K562 (cell line): ENCODE measurements around the gene TAF5L. TPM values are rescaled to one million over a fixed set of nuclear protein-coding genes. Genes with fewer than 3 reads are reported as not detected.

Experiments used
- ATAC-seq: fragments of 200-7000 bp; cut with Tn5 transposase; 3 replicates; pipeline ENCODE4 v1.9.1; 2020; ENCODE audit warnings: moderate library complexity
- BruUV-seq: library from RNA; stranded (reverse); fragments of 400-500 nt; replicated peaks from 2 replicates; lab custom pipeline; 2021; lab: Mats Ljungman, UMichigan
- CTCF ChIA-PET: fragments of 300-600 bp; formaldehyde crosslinking; extraction: SDS; loops from one replicate; lab custom pipeline; 2021; ENCODE audit warnings: low intra/inter-chr PET ratio; lab: Yijun Ruan, JAX
- POLR2A ChIA-PET: fragments of 300-600, 350-650 bp; sonication (Branson Sonifier 250); formaldehyde crosslinking; extraction: SDS; loops from one replicate; lab custom pipeline; 2021; ENCODE audit warnings: antibody characterized with exemption, inconsistent platforms; lab: Yijun Ruan, JAX
- DNase-seq, 4 experiments: peaks; one replicate each; pipeline versions ENCODE4 v3.0.0 to v3.0.0-alpha.2; 2011 to 2018; ENCODE audit warnings: low spot score in 3 of 4, mixed read lengths in 3 of 4; ENCODE audit errors: extremely low read depth in 1 of 4
- FAIRE-seq: peaks from 2 replicates; lab custom pipeline; 2011; peaks lifted over from hg19 to GRCh38; lab: Jason Lieb, UNC
- H2AFZ ChIP-seq: 2 replicates; pipeline ENCODE4 v1.6.0; 2011; ENCODE audit warnings: low read depth, low read length, control low read depth, inconsistent platforms
- H3K27ac ChIP-seq: fragments of 200-600 bp; 3 replicates; pipeline ENCODE4 v1.8.0; 2011; ENCODE audit warnings: low read depth, mild to moderate bottlenecking, control low read depth, inconsistent platforms, low read length, moderate library complexity, mixed read lengths; ENCODE audit errors: extremely low read depth
- H3K27me3 ChIP-seq, 2 experiments: fragments of 300-600 bp in 1 of 2; 2 replicates in 1 of 2; 3 replicates in 1 of 2; pipeline versions ENCODE4 v1.6.0 to v1.8.0; 2011; ENCODE audit warnings: inconsistent platforms in 2 of 2, low read length in 2 of 2, mild to moderate bottlenecking in 1 of 2, mixed read lengths in 1 of 2, moderate library complexity in 1 of 2; ENCODE audit not compliant: control insufficient read depth in 2 of 2, insufficient read depth in 2 of 2
- H3K36me3 ChIP-seq: fragments of 300-600 bp; 3 replicates; pipeline ENCODE4 v1.8.0; 2011; ENCODE audit warnings: mild to moderate bottlenecking, low read length, inconsistent platforms; ENCODE audit not compliant: control insufficient read depth, insufficient read depth
- H3K4me1 ChIP-seq, 2 experiments: fragments of 200-600 bp in 1 of 2; replicated peaks in 1 of 2; 2 replicates in 1 of 2; 3 replicates in 1 of 2; pipeline versions ENCODE4 v1.5.1 to v1.8.0; 2011; ENCODE audit warnings: inconsistent platforms in 2 of 2, low read length in 2 of 2, mild to moderate bottlenecking in 1 of 2, mixed read lengths in 1 of 2, moderate library complexity in 1 of 2; ENCODE audit not compliant: control insufficient read depth in 2 of 2, insufficient read depth in 2 of 2
- H3K4me2 ChIP-seq: 2 replicates; pipeline ENCODE4 v1.6.1; 2011; ENCODE audit warnings: low read length, control low read depth, inconsistent platforms, mixed read lengths; ENCODE audit not compliant: insufficient read depth
- H3K4me3 ChIP-seq: fragments of 200-600 bp; sonication (generic), shearing (Covaris generic); 2 replicates; pipeline ENCODE4 v1.5.1; 2016; ENCODE audit warnings: control low read depth, inconsistent platforms
- H3K79me2 ChIP-seq: fragments of 200-600 bp; 3 replicates; pipeline ENCODE4 v1.8.0; 2011; ENCODE audit warnings: low read length, inconsistent platforms; ENCODE audit not compliant: control insufficient read depth, insufficient read depth
- H3K9ac ChIP-seq, 2 experiments: 2 replicates each; pipeline versions ENCODE4 v1.6.0 to v1.6.1; 2011; ENCODE audit warnings: low read depth in 2 of 2, low read length in 2 of 2, control low read depth in 1 of 2, inconsistent platforms in 1 of 2, mild to moderate bottlenecking in 1 of 2, mixed read lengths in 1 of 2; ENCODE audit not compliant: insufficient read depth in 1 of 2
- H3K9me1 ChIP-seq: one replicate; pipeline ENCODE4 v1.6.0; 2011; ENCODE audit warnings: inconsistent platforms, mild to moderate bottlenecking, low read length, moderate library complexity; ENCODE audit not compliant: control insufficient read depth, insufficient read depth
- H3K9me3 ChIP-seq: replicated peaks from 2 replicates; pipeline ENCODE4 v1.5.1; 2011; ENCODE audit warnings: low read depth, low read length, inconsistent platforms; ENCODE audit not compliant: control insufficient read depth, insufficient read depth
- H4K20me1 ChIP-seq: replicated peaks from 2 replicates; pipeline ENCODE4 v1.6.1; 2011; ENCODE audit warnings: low read length, inconsistent platforms, mixed read lengths; ENCODE audit not compliant: control insufficient read depth, insufficient read depth
- ATF1 ChIP-seq, 2 experiments: fragments of 450-650 bp in 1 of 2; IDR thresholded peaks; 2 replicates each; pipeline ENCODE4 v1.6.1; 2016; ENCODE audit warnings: missing compliant biosample characterization in 1 of 2, missing genetic modification characterization in 1 of 2
- CC2D1A ChIP-seq: fragments of 450-650 bp; IDR thresholded peaks from 2 replicates; pipeline ENCODE4 v1.6.1; 2017; ENCODE audit warnings: mild to moderate bottlenecking
- CSDE1 ChIP-seq, 2 experiments: fragments of 450-650 bp; IDR thresholded peaks; 2 replicates each; pipeline ENCODE4 v1.6.1; 2016; ENCODE audit warnings: mild to moderate bottlenecking in 1 of 2
- FOXA1 ChIP-seq: fragments of 450-650 bp; IDR thresholded peaks from 2 replicates; pipeline ENCODE4 v1.6.1; 2016; ENCODE audit warnings: mild to moderate bottlenecking, borderline replicate concordance
- KDM1A ChIP-seq, 2 experiments: fragments of 450-650 bp; IDR thresholded peaks; 2 replicates each; pipeline ENCODE4 v1.6.1; 2016; ENCODE audit warnings: mild to moderate bottlenecking in 2 of 2
- KLF10 ChIP-seq: fragments of 250-450 bp; sonication (Bioruptor Pico); IDR thresholded peaks from 2 replicates; pipeline ENCODE4 v1.6.1; 2021; ENCODE audit warnings: matching md5 sums
- LEF1 ChIP-seq: fragments of 450-650 bp; IDR thresholded peaks from 2 replicates; pipeline ENCODE4 v1.6.1; 2016; ENCODE audit warnings: mild to moderate bottlenecking
- MXI1 ChIP-seq: IDR thresholded peaks from 2 replicates; pipeline ENCODE4 v1.6.1; 2011; ENCODE audit warnings: low read depth, mild to moderate bottlenecking, improper control_type of control experiment, low read length
- MYNN ChIP-seq, 2 experiments: sonication (generic); formaldehyde crosslinking in 1 of 2; IDR thresholded peaks; 2 replicates each; pipeline versions ENCODE4 v1.5.0 to v1.6.1; 2016 to 2020; ENCODE audit warnings: antibody characterized with exemption in 1 of 2, missing genetic modification reagents in 1 of 2
- NFIC ChIP-seq: fragments of 450-650 bp; IDR thresholded peaks from 2 replicates; pipeline ENCODE4 v1.6.1; 2017; ENCODE audit warnings: mild to moderate bottlenecking, inconsistent platforms
- TCFL5 ChIP-seq: fragments of 250-450 bp; sonication (Bioruptor Pico); conservative IDR thresholded peaks from 2 replicates; pipeline ENCODE4 v1.6.1; 2021; ENCODE audit warnings: mild to moderate bottlenecking, moderate library complexity, matching md5 sums
- TFAP4 ChIP-seq: sonication (generic); formaldehyde crosslinking; IDR thresholded peaks from 2 replicates; pipeline ENCODE4 v1.8.0; 2022; ENCODE audit warnings: missing genetic modification reagents, mild to moderate bottlenecking, moderate library complexity, borderline replicate concordance
- U2AF2 ChIP-seq: fragments of 200-400 bp; formaldehyde crosslinking; optimal IDR thresholded peaks from 2 replicates; pipeline ENCODE3; 2017; ENCODE audit warnings: low read depth, mild to moderate bottlenecking, low read length
- UBTF ChIP-seq, 2 experiments: IDR thresholded peaks; 2 replicates each; pipeline ENCODE4 v1.6.1; 2012; ENCODE audit warnings: improper control_type of control experiment in 2 of 2, low read depth in 2 of 2, low read length in 2 of 2, borderline replicate concordance in 1 of 2
- ZBTB8A ChIP-seq: fragments of 450-650 bp; IDR thresholded peaks from 2 replicates; pipeline ENCODE4 v1.6.1; 2018; ENCODE audit warnings: mild to moderate bottlenecking, moderate library complexity; ENCODE audit not compliant: partially characterized antibody
- ZNF324 ChIP-seq: fragments of 250-450 bp; sonication (Bioruptor Pico); IDR thresholded peaks from 2 replicates; pipeline ENCODE4 v1.4.0; 2020; ENCODE audit warnings: mild to moderate bottlenecking
- ZNF436 ChIP-seq: fragments of 250-450, 450-650 bp; sonication (Bioruptor Pico); formaldehyde crosslinking; IDR thresholded peaks from 2 replicates; pipeline ENCODE4 v1.7.0; 2020; ENCODE audit warnings: mild to moderate bottlenecking
- WGBS: fragments of 100-300 bp; shearing (Covaris generic); methylation state at CpG from one replicate; pipeline ENCODE4 v1.1.6; 2016; ENCODE audit warnings: low coverage, mixed read lengths; ENCODE audit not compliant: insufficient coverage; ENCODE audit errors: missing lambda C conversion rate; 5-methylcytosine and 5-hydroxymethylcytosine counted together
- in situ Hi-C: fragments of 300-500 bp; cut with MboI; formaldehyde crosslinking; loops from 4 replicates; pipeline ENCODE4 v1.15.0; 2018; ENCODE audit warnings: inconsistent platforms, mixed read lengths
- intact Hi-C: fragments of 100-400 bp; cut with micrococcal nuclease; formaldehyde crosslinking; loops from 2 replicates; pipeline ENCODE4 v1.14.2; 2022
- polyA plus RNA-seq, 8 experiments: library from polyadenylated mRNA; depleted of rRNA in 4 of 8; stranded (reverse) in 5 of 8; unstranded in 3 of 8; fragments of >200 nt; fragmentation: Nextera tagmentation in 2 of 8; fragmentation: Illumina TruSeq in 1 of 8; extraction: Ambion mirVana in 2 of 8; extraction: Trizol in 1 of 8; gene quantifications; 2 replicates each; pipeline versions ENCODE4 v1.2.1 to v1.2.3, GENCODE V29; 2011 to 2014; ENCODE audit warnings: inconsistent platforms in 1 of 8, missing spikeins in 1 of 8
- total RNA-seq, 7 experiments: library from RNA; depleted of rRNA in 6 of 7; stranded (reverse); fragments of >200 nt in 6 of 7; fragmentation: Illumina TruSeq in 2 of 7; extraction: Trizol in 2 of 7; gene quantifications; 2 replicates each; pipeline versions ENCODE4 v1.2.1 to v1.2.3, GENCODE V29; 2011 to 2021; ENCODE audit warnings: low replicate concordance in 1 of 7

The TAF5L gene
- total and polyA plus RNA-seq, 9 of the 15 experiments (the other 6 are each of a cell fraction or from before 2014, with no cell fraction given), result 2.2 to 34.2 (median 23.3) TPM

GRCh38 chr1:229665912-229666558, 40.1 kb upstream of the TAF5L start (continued):
- TF ChIP-seq U2AF2, result no peak
- TF ChIP-seq FOXA1, result no peak
- TF ChIP-seq TFAP4 (CRISPR knock-in tag), result no peak
- TF ChIP-seq CC2D1A, result no peak
- no peak for TF ChIP-seq ZNF436 (CRISPR knock-in tag)

GRCh38 chr1:229664133-229664689, 38.3 kb upstream of the TAF5L start:
- DNase-seq (peak in 2 of 4 experiments; percentile 6 to 21), FAIRE-seq (no peak)
- Histone ChIP-seq H3K4me2 (no peak overlapping the region), H3K4me1 (no peaks in the 10 kb centered on the region), H3K4me3 (no peak overlapping the region), H3K79me2 (no peaks in the 10 kb centered on the region), H2AFZ (no peak overlapping the region)
- no TSS peak for BruUV-seq
- WGBS, result 43% methylated on average over 9 of the region's 9 CpGs
- in situ Hi-C loops (loop anchor here (5.0 kb wide), 1 partner anchor 33 kb away; no protein-coding TSS in a partner anchor), intact Hi-C loops (no loop called here)
- peak; percentile 77 for TF ChIP-seq NFIC
- TF ChIP-seq CSDE1 (IDR thresholded peaks at IDR 0.05), result no peak
- no peak for TF ChIP-seq LEF1
- TF ChIP-seq UBTF (IDR thresholded peaks at IDR 0.05; ENCODE audit: borderline replicate concordance in 1 of 2, low read depth in 2 of 2, low read length in 2 of 2), result no peak
- TF ChIP-seq TCFL5 (CRISPR knock-in tag), result no peak
- TF ChIP-seq KDM1A (IDR thresholded peaks at IDR 0.05), result peak; percentile 53 to 62; a peak in 3 of 4 replicates
- no peak for TF ChIP-seq ZNF324
- TF ChIP-seq ZBTB8A, result no peak
- TF ChIP-seq MXI1, result no peak
- no peak for TF ChIP-seq KLF10 (CRISPR knock-in tag)
- TF ChIP-seq MYNN (IDR thresholded peaks at IDR 0.05), result no peak
- TF ChIP-seq MYNN (CRISPR knock-in tag; IDR thresholded peaks at IDR 0.05), result no peak
- TF ChIP-seq ATF1 (CRISPR knock-in tag; IDR thresholded peaks at IDR 0.05), result no peak
- TF ChIP-seq ATF1 (tag; IDR thresholded peaks at IDR 0.05), result no peak
- TF ChIP-seq, all 486 proteins: peak for 2
- no peaks in the 10 kb centered on the region for H3K9me3 ChIP-seq
- ChIA-PET POLR2A (interaction anchor here (0.7 kb wide), 1 partner anchor 1203 kb away, joined by 5 read pairs; no protein-coding TSS in a partner anchor), CTCF (no interaction called here)
- H3K36me3 ChIP-seq, result peaks cover 32% of the 10 kb centered on the region
- ATAC-seq, result no peak
- H3K9me1 ChIP-seq, result no peaks in the 10 kb centered on the region
- peaks cover 11% of the 10 kb centered on the region; the same call in 1 of the 2 replicates for H4K20me1 ChIP-seq
- no peak overlapping the region for H3K27ac ChIP-seq
- H3K27me3 ChIP-seq, result no peaks in the 10 kb centered on the region
- no peak overlapping the region for H3K9ac ChIP-seq
